K562 (cell line): Measurements from ENCODE around the gene DIAPH3. TPM values are rescaled to one million over a fixed set of nuclear protein-coding genes. Genes with fewer than 3 reads are reported as not detected.

Source experiments
- ATAC-seq: fragments of 200-7000 bp; cut with Tn5 transposase; 3 replicates; pipeline ENCODE4 v1.9.1; 2020; ENCODE audit warnings: moderate library complexity
- BruUV-seq: library from RNA; stranded (reverse); fragments of 400-500 nt; replicated peaks from 2 replicates; lab custom pipeline; 2021; lab: Mats Ljungman, UMichigan
- CTCF ChIA-PET: fragments of 300-600 bp; formaldehyde crosslinking; extraction: SDS; loops from one replicate; lab custom pipeline; 2021; ENCODE audit warnings: low intra/inter-chr PET ratio; lab: Yijun Ruan, JAX
- POLR2A ChIA-PET: fragments of 300-600, 350-650 bp; sonication (Branson Sonifier 250); formaldehyde crosslinking; extraction: SDS; loops from one replicate; lab custom pipeline; 2021; ENCODE audit warnings: antibody characterized with exemption, inconsistent platforms; lab: Yijun Ruan, JAX
- DNase-seq, 4 experiments: peaks; one replicate each; pipeline versions ENCODE4 v3.0.0 to v3.0.0-alpha.2; 2011 to 2018; ENCODE audit warnings: low spot score in 3 of 4, mixed read lengths in 3 of 4; ENCODE audit errors: extremely low read depth in 1 of 4
- FAIRE-seq: peaks from 2 replicates; lab custom pipeline; 2011; peaks lifted over from hg19 to GRCh38; lab: Jason Lieb, UNC
- H2AFZ ChIP-seq: 2 replicates; pipeline ENCODE4 v1.6.0; 2011; ENCODE audit warnings: low read depth, low read length, control low read depth, inconsistent platforms
- H3K27ac ChIP-seq: fragments of 200-600 bp; 3 replicates; pipeline ENCODE4 v1.8.0; 2011; ENCODE audit warnings: low read depth, mild to moderate bottlenecking, control low read depth, inconsistent platforms, low read length, moderate library complexity, mixed read lengths; ENCODE audit errors: extremely low read depth
- H3K27me3 ChIP-seq, 2 experiments: fragments of 300-600 bp in 1 of 2; 2 replicates in 1 of 2; 3 replicates in 1 of 2; pipeline versions ENCODE4 v1.6.0 to v1.8.0; 2011; ENCODE audit warnings: inconsistent platforms in 2 of 2, low read length in 2 of 2, mild to moderate bottlenecking in 1 of 2, mixed read lengths in 1 of 2, moderate library complexity in 1 of 2; ENCODE audit not compliant: control insufficient read depth in 2 of 2, insufficient read depth in 2 of 2
- H3K36me3 ChIP-seq: fragments of 300-600 bp; 3 replicates; pipeline ENCODE4 v1.8.0; 2011; ENCODE audit warnings: mild to moderate bottlenecking, low read length, inconsistent platforms; ENCODE audit not compliant: control insufficient read depth, insufficient read depth
- H3K4me1 ChIP-seq, 2 experiments: fragments of 200-600 bp in 1 of 2; replicated peaks in 1 of 2; 2 replicates in 1 of 2; 3 replicates in 1 of 2; pipeline versions ENCODE4 v1.5.1 to v1.8.0; 2011; ENCODE audit warnings: inconsistent platforms in 2 of 2, low read length in 2 of 2, mild to moderate bottlenecking in 1 of 2, mixed read lengths in 1 of 2, moderate library complexity in 1 of 2; ENCODE audit not compliant: control insufficient read depth in 2 of 2, insufficient read depth in 2 of 2
- H3K4me2 ChIP-seq: 2 replicates; pipeline ENCODE4 v1.6.1; 2011; ENCODE audit warnings: low read length, control low read depth, inconsistent platforms, mixed read lengths; ENCODE audit not compliant: insufficient read depth
- H3K4me3 ChIP-seq: fragments of 200-600 bp; sonication (generic), shearing (Covaris generic); 2 replicates; pipeline ENCODE4 v1.5.1; 2016; ENCODE audit warnings: control low read depth, inconsistent platforms
- H3K79me2 ChIP-seq: fragments of 200-600 bp; 3 replicates; pipeline ENCODE4 v1.8.0; 2011; ENCODE audit warnings: low read length, inconsistent platforms; ENCODE audit not compliant: control insufficient read depth, insufficient read depth
- H3K9ac ChIP-seq, 2 experiments: 2 replicates each; pipeline versions ENCODE4 v1.6.0 to v1.6.1; 2011; ENCODE audit warnings: low read depth in 2 of 2, low read length in 2 of 2, control low read depth in 1 of 2, inconsistent platforms in 1 of 2, mild to moderate bottlenecking in 1 of 2, mixed read lengths in 1 of 2; ENCODE audit not compliant: insufficient read depth in 1 of 2
- H3K9me1 ChIP-seq: one replicate; pipeline ENCODE4 v1.6.0; 2011; ENCODE audit warnings: inconsistent platforms, mild to moderate bottlenecking, low read length, moderate library complexity; ENCODE audit not compliant: control insufficient read depth, insufficient read depth
- H3K9me3 ChIP-seq: replicated peaks from 2 replicates; pipeline ENCODE4 v1.5.1; 2011; ENCODE audit warnings: low read depth, low read length, inconsistent platforms; ENCODE audit not compliant: control insufficient read depth, insufficient read depth
- H4K20me1 ChIP-seq: replicated peaks from 2 replicates; pipeline ENCODE4 v1.6.1; 2011; ENCODE audit warnings: low read length, inconsistent platforms, mixed read lengths; ENCODE audit not compliant: control insufficient read depth, insufficient read depth
- BCOR ChIP-seq: fragments of 450-650 bp; IDR thresholded peaks from 2 replicates; pipeline ENCODE4 v1.6.1; 2016
- CUX1 ChIP-seq: fragments of 200-800 bp; sonication (Bioruptor generic); IDR thresholded peaks from 2 replicates; pipeline ENCODE4 v1.6.1; 2016; ENCODE audit warnings: missing genetic modification characterization, missing compliant biosample characterization
- ILF3 ChIP-seq: fragments of 450-650 bp; IDR thresholded peaks from 2 replicates; pipeline ENCODE4 v1.6.1; 2018; ENCODE audit warnings: antibody characterized with exemption, mild to moderate bottlenecking, moderate library complexity, borderline replicate concordance
- KAT2B ChIP-seq: IDR thresholded peaks from one replicate; pipeline ENCODE4 v1.6.1; 2012; ENCODE audit warnings: low read depth, mild to moderate bottlenecking, control low read depth, inconsistent platforms, low read length, moderate library complexity
- MAFK ChIP-seq: IDR thresholded peaks from 2 replicates; pipeline ENCODE4 v1.6.1; 2011; ENCODE audit warnings: low read length, improper control_type of control experiment
- MTA3 ChIP-seq: fragments of 450-650 bp; formaldehyde crosslinking; IDR thresholded peaks from 2 replicates; pipeline ENCODE4 v1.6.1; 2017; ENCODE audit warnings: mild to moderate bottlenecking, borderline replicate concordance
- NONO ChIP-seq, 2 experiments: fragments of 200-400 bp in 1 of 2; fragments of 450-650 bp in 1 of 2; formaldehyde crosslinking in 1 of 2; IDR thresholded peaks; 2 replicates each; pipeline ENCODE4 v1.6.1; 2017; ENCODE audit warnings: low read depth in 2 of 2, mild to moderate bottlenecking in 2 of 2, moderate library complexity in 2 of 2, low read length in 1 of 2
- OTX1 ChIP-seq: fragments of 450-650 bp; formaldehyde crosslinking; IDR thresholded peaks from 2 replicates; pipeline ENCODE4 v1.4.0; 2022; ENCODE audit warnings: mild to moderate bottlenecking
- PHF20 ChIP-seq: fragments of 450-650 bp; IDR thresholded peaks from 2 replicates; pipeline ENCODE4 v1.6.1; 2018; ENCODE audit not compliant: partially characterized antibody
- PHF8 ChIP-seq: fragments of 200-600 bp; sonication (generic); IDR thresholded peaks from 2 replicates; pipeline ENCODE4 v1.6.1; 2012; ENCODE audit warnings: mixed run types, mild to moderate bottlenecking, inconsistent platforms, low read length, moderate library complexity, borderline replicate concordance
- SMC3 ChIP-seq: conservative IDR thresholded peaks from 2 replicates; pipeline ENCODE4 v1.6.1; 2011; ENCODE audit warnings: low read depth, low read length, improper control_type of control experiment; ENCODE audit not compliant: insufficient read depth
- TEAD1 ChIP-seq, 2 experiments: fragments of 450-650 bp in 1 of 2; sonication (generic) in 1 of 2; formaldehyde crosslinking; IDR thresholded peaks; 2 replicates each; pipeline versions ENCODE4 v1.4.0 to v1.8.0; 2020 to 2022; ENCODE audit warnings: mild to moderate bottlenecking in 2 of 2, missing genetic modification reagents in 1 of 2
- ZNF232 ChIP-seq: sonication (generic); formaldehyde crosslinking; IDR thresholded peaks from 2 replicates; pipeline ENCODE4 v1.8.0; 2022; ENCODE audit warnings: mild to moderate bottlenecking, missing genetic modification reagents
- ZNF77 ChIP-seq: fragments of 250-450 bp; sonication (Bioruptor Pico); IDR thresholded peaks from 2 replicates; pipeline ENCODE4 v1.5.0; 2020
- in situ Hi-C: fragments of 300-500 bp; cut with MboI; formaldehyde crosslinking; loops from 4 replicates; pipeline ENCODE4 v1.15.0; 2018; ENCODE audit warnings: inconsistent platforms, mixed read lengths
- intact Hi-C: fragments of 100-400 bp; cut with micrococcal nuclease; formaldehyde crosslinking; loops from 2 replicates; pipeline ENCODE4 v1.14.2; 2022
- polyA plus RNA-seq, 8 experiments: library from polyadenylated mRNA; depleted of rRNA in 4 of 8; stranded (reverse) in 5 of 8; unstranded in 3 of 8; fragments of >200 nt; fragmentation: Nextera tagmentation in 2 of 8; fragmentation: Illumina TruSeq in 1 of 8; extraction: Ambion mirVana in 2 of 8; extraction: Trizol in 1 of 8; gene quantifications; 2 replicates each; pipeline versions ENCODE4 v1.2.1 to v1.2.3, GENCODE V29; 2011 to 2014; ENCODE audit warnings: inconsistent platforms in 1 of 8, missing spikeins in 1 of 8
- total RNA-seq, 7 experiments: library from RNA; depleted of rRNA in 6 of 7; stranded (reverse); fragments of >200 nt in 6 of 7; fragmentation: Illumina TruSeq in 2 of 7; extraction: Trizol in 2 of 7; gene quantifications; 2 replicates each; pipeline versions ENCODE4 v1.2.1 to v1.2.3, GENCODE V29; 2011 to 2021; ENCODE audit warnings: low replicate concordance in 1 of 7

Gene DIAPH3
- total and polyA plus RNA-seq, 9 of the 15 experiments (the other 6 are each of a cell fraction or from before 2014, with no cell fraction given): 9.0 to 18.7 (median 14.7) TPM

GRCh38 chr13:60158321-60158801 lies 5.4 kb downstream of the DIAPH3 start:
- FAIRE-seq (no peak), ATAC-seq (no peak)
- H3K79me2 ChIP-seq: peaks cover 66% of the 10 kb centered on the region

More at GRCh38 chr13:60158321-60158801, 5.4 kb downstream of the DIAPH3 start:
- H3K4me1 ChIP-seq: no peaks in the 10 kb centered on the region; a peak in 1 of 5 replicates
- in situ Hi-C loops: no loop called here
- H3K9me3 ChIP-seq: no peaks in the 10 kb centered on the region
- ChIA-PET CTCF (no interaction called here), POLR2A (interaction anchor here (1.0 kb wide), 1 partner anchor 24 kb away, joined by 4 read pairs; no protein-coding TSS in a partner anchor)
- no peak overlapping the region for H3K4me3 ChIP-seq
- H3K27ac ChIP-seq: no peak overlapping the region
- H3K9ac ChIP-seq: no peak overlapping the region
- intact Hi-C loops: no loop called here
- TF ChIP-seq NONO (IDR thresholded peaks at IDR 0.05; ENCODE audit: low read depth in 2 of 2, low read length in 1 of 2): no peak
- TF ChIP-seq MAFK: no peak
- no peak for TF ChIP-seq MTA3
- no peak for TF ChIP-seq OTX1 (CRISPR knock-in tag)
- TF ChIP-seq SMC3: no peak
- TF ChIP-seq KAT2B: no peak
- TF ChIP-seq ILF3: no peak
- no peak for TF ChIP-seq TEAD1 (CRISPR knock-in tag; IDR thresholded peaks at IDR 0.05)
- TF ChIP-seq CUX1 (CRISPR knock-in tag): no peak
- TF ChIP-seq ZNF77 (CRISPR knock-in tag): no peak
- no peak for TF ChIP-seq PHF20
- no peak for TF ChIP-seq BCOR
- TF ChIP-seq ZNF232: no peak
- TF ChIP-seq PHF8: no peak
- no peak for DNase-seq
- peaks cover 5% of the 10 kb centered on the region for H4K20me1 ChIP-seq
- peaks cover 13% of the 10 kb centered on the region for H3K36me3 ChIP-seq
- no peak overlapping the region for H3K4me2 ChIP-seq
- no peak overlapping the region for H2AFZ ChIP-seq
- no peaks in the 10 kb centered on the region for H3K27me3 ChIP-seq
- H3K9me1 ChIP-seq: no peaks in the 10 kb centered on the region
- BruUV-seq: no TSS peak
